BJ (cell line): ENCODE measurements around the gene SUN1. TPM values are rescaled to one million over a fixed set of nuclear protein-coding genes. Genes with fewer than 3 reads are reported as not detected.

Experiments
- CTCF ChIA-PET: fragments of 350-600 bp; formaldehyde crosslinking; extraction: SDS; loops from one replicate; lab custom pipeline; 2021; ENCODE audit warnings: antibody characterized with exemption, inconsistent platforms; lab: Yijun Ruan, JAX
- POLR2A ChIA-PET: fragments of 300-600 bp; sonication (Branson Sonifier 250); formaldehyde crosslinking; extraction: SDS; loops from one replicate; lab custom pipeline; 2021; ENCODE audit warnings: antibody characterized with exemption; lab: Charles Lee
- DNase-seq: peaks from one replicate; pipeline ENCODE4 v3.0.0-alpha.2; 2011; ENCODE audit warnings: low read depth
- H3K27me3 ChIP-seq: 2 replicates; pipeline ENCODE4 v1.6.0; 2011; ENCODE audit warnings: low read length; ENCODE audit not compliant: control insufficient read depth, insufficient read depth
- H3K36me3 ChIP-seq: 2 replicates; pipeline ENCODE4 v1.5.1; 2011; ENCODE audit warnings: low read length; ENCODE audit not compliant: control insufficient read depth, insufficient read depth
- H3K4me3 ChIP-seq: 2 replicates; pipeline ENCODE4 v1.5.1; 2011; ENCODE audit warnings: low read depth, mild to moderate bottlenecking, control low read depth, low read length
- polyA plus RNA-seq: library from polyadenylated mRNA; depleted of rRNA; stranded (reverse); fragments of >200 nt; gene quantifications from 2 replicates; pipeline ENCODE4 v1.2.3, GENCODE V29; 2011
- TF ChIP-seq, protein P1 (sequence below): IDR thresholded peaks from 2 replicates; pipeline ENCODE4 v1.5.1; 2011; ENCODE audit warnings: low read depth, mild to moderate bottlenecking, control low read depth, inconsistent platforms, low read length, moderate library complexity; ENCODE audit not compliant: insufficient read depth

Gene SUN1
- polyA plus RNA-seq, 1 experiment: 222 TPM

DNA sequence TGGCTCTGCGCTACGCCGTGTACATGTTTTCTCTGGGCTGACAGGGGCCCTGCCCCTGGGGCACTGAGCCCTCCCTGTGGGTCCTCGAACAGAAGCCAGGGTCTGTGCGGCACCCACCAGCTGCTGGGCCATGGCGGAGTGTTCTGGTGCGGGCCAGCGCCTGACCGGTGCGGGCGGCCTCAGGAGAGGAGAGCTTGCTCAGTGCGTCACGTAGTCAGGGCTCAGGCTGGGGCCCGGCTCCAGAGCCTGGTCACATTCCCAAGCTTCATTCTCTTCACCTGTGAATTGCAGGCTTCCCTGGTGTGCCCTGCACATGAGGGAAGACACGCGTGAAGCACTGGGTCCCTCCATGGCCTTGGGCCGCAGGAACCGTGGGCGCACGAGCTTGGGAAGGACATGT lies 59.5 kb downstream of the SUN1 start:
- no peak for DNase-seq
- Histone ChIP-seq H3K4me3 (no peak overlapping the region), H3K36me3 (peaks cover 38% of the 10 kb centered on the region), H3K27me3 (no peaks in the 10 kb centered on the region)
- ChIA-PET POLR2A (no interaction called here), CTCF (no interaction called here)
- TF ChIP-seq, protein P1, sequence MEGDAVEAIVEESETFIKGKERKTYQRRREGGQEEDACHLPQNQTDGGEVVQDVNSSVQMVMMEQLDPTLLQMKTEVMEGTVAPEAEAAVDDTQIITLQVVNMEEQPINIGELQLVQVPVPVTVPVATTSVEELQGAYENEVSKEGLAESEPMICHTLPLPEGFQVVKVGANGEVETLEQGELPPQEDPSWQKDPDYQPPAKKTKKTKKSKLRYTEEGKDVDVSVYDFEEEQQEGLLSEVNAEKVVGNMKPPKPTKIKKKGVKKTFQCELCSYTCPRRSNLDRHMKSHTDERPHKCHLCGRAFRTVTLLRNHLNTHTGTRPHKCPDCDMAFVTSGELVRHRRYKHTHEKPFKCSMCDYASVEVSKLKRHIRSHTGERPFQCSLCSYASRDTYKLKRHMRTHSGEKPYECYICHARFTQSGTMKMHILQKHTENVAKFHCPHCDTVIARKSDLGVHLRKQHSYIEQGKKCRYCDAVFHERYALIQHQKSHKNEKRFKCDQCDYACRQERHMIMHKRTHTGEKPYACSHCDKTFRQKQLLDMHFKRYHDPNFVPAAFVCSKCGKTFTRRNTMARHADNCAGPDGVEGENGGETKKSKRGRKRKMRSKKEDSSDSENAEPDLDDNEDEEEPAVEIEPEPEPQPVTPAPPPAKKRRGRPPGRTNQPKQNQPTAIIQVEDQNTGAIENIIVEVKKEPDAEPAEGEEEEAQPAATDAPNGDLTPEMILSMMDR: no peak

GRCh38 chr7:892648-893593 lies 60.6 kb downstream of the SUN1 start:
- no peak overlapping the region for H3K4me3 ChIP-seq
- TF ChIP-seq, protein P1: no peak
- H3K27me3 ChIP-seq: no peaks in the 10 kb centered on the region
- ChIA-PET POLR2A (no interaction called here), CTCF (no interaction called here)
- no peak for DNase-seq
- peaks cover 33% of the 10 kb centered on the region for H3K36me3 ChIP-seq

- ChIA-PET CTCF (no interaction called here), POLR2A (no interaction called here)
- no peaks in the 10 kb centered on the region for H3K27me3 ChIP-seq
- TF ChIP-seq, protein P1: no peak
- no peak overlapping the region for H3K4me3 ChIP-seq
- no peak for DNase-seq
- peaks cover 30% of the 10 kb centered on the region for H3K36me3 ChIP-seq
Measured at GRCh38 chr7:893686-894085, 61.4 kb downstream of the SUN1 start.

DNA sequence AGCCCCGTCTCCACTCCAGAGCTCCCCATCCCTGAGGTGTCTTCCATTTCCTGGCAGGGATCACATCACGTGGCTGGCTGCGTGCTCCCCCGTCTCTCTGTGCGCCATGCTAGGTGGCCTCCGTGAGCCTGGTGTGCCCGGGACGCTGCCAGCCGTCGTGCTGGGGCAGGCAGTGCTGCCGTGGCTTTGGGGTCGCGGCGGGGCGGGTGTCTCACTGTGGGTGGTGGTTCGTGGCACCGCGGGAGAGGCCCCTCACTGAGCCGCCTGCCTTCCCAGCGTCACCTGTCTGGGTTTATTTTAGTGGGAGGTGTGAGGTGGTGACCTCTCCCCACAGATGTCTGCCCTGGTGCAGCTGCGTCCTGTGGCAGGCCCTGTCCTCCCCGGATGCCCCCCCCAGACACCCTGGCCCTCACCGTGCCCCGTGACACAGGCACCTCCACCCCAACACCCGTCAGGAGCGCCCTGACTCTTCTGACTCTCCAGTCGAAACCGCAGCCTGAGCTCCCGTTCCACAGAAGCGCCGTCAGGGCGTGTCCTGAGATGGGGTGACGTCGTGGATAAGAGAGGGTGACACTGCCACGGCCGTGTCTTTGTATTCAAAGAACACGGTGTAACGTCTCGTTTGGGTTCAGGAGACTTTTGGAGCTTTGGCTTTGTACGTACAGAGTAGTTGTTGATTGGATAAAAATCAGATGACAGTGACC lies 62.0 kb downstream of the SUN1 start:
- Histone ChIP-seq H3K36me3 (peaks cover 25% of the 10 kb centered on the region), H3K27me3 (no peaks in the 10 kb centered on the region), H3K4me3 (no peak overlapping the region)
- no peak for DNase-seq
- TF ChIP-seq, protein P1: no peak
- CTCF ChIA-PET: no interaction called here
- POLR2A ChIA-PET: no interaction called here

DNA sequence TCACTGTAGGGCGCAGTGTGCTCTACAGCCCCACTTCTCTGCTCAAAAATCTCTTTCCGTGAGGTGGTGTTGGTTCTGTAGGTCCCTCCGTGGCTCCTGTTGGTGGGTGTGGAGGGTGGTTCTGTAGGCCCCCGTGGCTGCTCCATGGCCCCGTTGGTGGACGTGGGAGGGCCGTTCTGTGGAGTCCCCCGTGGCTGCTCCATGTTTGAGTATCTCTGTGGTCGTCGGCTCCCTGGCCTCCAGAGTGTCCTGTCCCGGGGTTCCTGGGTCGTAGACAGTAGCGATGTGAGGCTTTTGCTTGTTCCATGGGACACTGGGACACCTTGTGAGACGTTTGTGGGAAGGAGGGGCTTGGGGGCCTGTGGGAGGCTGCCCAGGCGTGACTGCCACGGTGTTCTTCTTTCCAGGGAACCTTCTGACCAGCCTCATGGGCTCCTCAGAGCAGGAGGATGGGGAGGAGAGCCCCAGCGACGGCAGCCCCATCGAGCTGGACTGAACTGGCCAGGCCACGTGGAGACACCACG lies 62.7 kb downstream of the SUN1 start:
- no peak for DNase-seq
- TF ChIP-seq, protein P1: no peak
- Histone ChIP-seq H3K27me3 (no peaks in the 10 kb centered on the region), H3K36me3 (peaks cover 24% of the 10 kb centered on the region), H3K4me3 (no peak overlapping the region)
- POLR2A ChIA-PET: no interaction called here
- CTCF ChIA-PET: no interaction called here
